Neural cell (in vitro differentiated cells): Measurements from ENCODE around the gene TSEN15. TPM values are rescaled to one million over a fixed set of nuclear protein-coding genes. Genes with fewer than 3 reads are reported as not detected.
A peak's percentile ranks its signal among the peaks of the same experiment; 100 is the strongest.

Source experiments
- H2AFZ ChIP-seq: fragments of 200-600, 300-800 bp; sonication (generic), shearing (Covaris generic); 2 replicates; pipeline ENCODE4 v1.6.0; 2014; ENCODE audit warnings: low read depth, mild to moderate bottlenecking, antibody characterized with exemption, low read length, moderate library complexity
- H3F3A ChIP-seq: fragments of 200-600 bp; shearing (Covaris generic); 2 replicates; pipeline ENCODE4 v1.6.1; 2016; ENCODE audit warnings: mild to moderate bottlenecking, moderate library complexity, mixed read lengths, antibody characterized with exemption, low read length; ENCODE audit not compliant: insufficient read depth, poor library complexity, severe bottlenecking
- H3K27ac ChIP-seq: fragments of 200-600, 300-800 bp; sonication (generic), shearing (Covaris generic); 2 replicates; pipeline ENCODE4 v1.5.1; 2014; ENCODE audit warnings: mild to moderate bottlenecking, low read length, moderate library complexity
- H3K27me3 ChIP-seq: fragments of 300-800, 200-600 bp; sonication (generic), shearing (Covaris generic); 2 replicates; pipeline ENCODE4 v1.6.0; 2014; ENCODE audit warnings: mild to moderate bottlenecking, low read depth, low read length, moderate library complexity; ENCODE audit not compliant: insufficient read depth
- H3K36me3 ChIP-seq: fragments of 300-800, 200-600 bp; sonication (generic), shearing (Covaris generic); 2 replicates; pipeline ENCODE4 v1.5.1; 2014; ENCODE audit warnings: mild to moderate bottlenecking, antibody characterized with exemption, low read length, moderate library complexity; ENCODE audit not compliant: insufficient read depth
- H3K4me2 ChIP-seq: fragments of 300-800, 200-600 bp; sonication (generic), shearing (Covaris generic); 2 replicates; pipeline ENCODE4 v1.6.0; 2014; ENCODE audit warnings: mild to moderate bottlenecking, low read length
- H3K4me3 ChIP-seq: fragments of 300-800, 200-600 bp; sonication (generic), shearing (Covaris generic); 2 replicates; pipeline ENCODE4 v1.5.1; 2014; ENCODE audit warnings: mild to moderate bottlenecking, low read length, moderate library complexity
- H3K79me2 ChIP-seq: fragments of 200-600 bp; shearing (Covaris generic); replicated peaks from 2 replicates; pipeline ENCODE4 v1.6.0; 2014; ENCODE audit warnings: mild to moderate bottlenecking, low read length, moderate library complexity; ENCODE audit not compliant: insufficient read depth
- H3K9ac ChIP-seq: fragments of 300-800, 200-600 bp; sonication (generic), shearing (Covaris generic); 2 replicates; pipeline ENCODE4 v1.6.1; 2016; ENCODE audit warnings: mild to moderate bottlenecking, low read length, mixed read lengths
- H3K9me2 ChIP-seq: fragments of 200-600 bp; shearing (Covaris generic); 2 replicates; pipeline ENCODE4 v1.6.1; 2016; ENCODE audit warnings: mild to moderate bottlenecking, low read length, mixed read lengths; ENCODE audit not compliant: insufficient read depth
- H3K9me3 ChIP-seq: fragments of 200-600, 300-800 bp; sonication (generic), shearing (Covaris generic); 2 replicates; pipeline ENCODE4 v1.6.1; 2016; ENCODE audit warnings: mild to moderate bottlenecking, mixed run types, low read length, moderate library complexity, mixed read lengths
- H4K20me1 ChIP-seq: fragments of 200-600 bp; shearing (Covaris generic); 2 replicates; pipeline ENCODE4 v1.6.1; 2016; ENCODE audit warnings: mild to moderate bottlenecking, mixed run types; ENCODE audit not compliant: insufficient read depth
- EP300 ChIP-seq: fragments of 450-650 bp; conservative IDR thresholded peaks from 2 replicates; pipeline ENCODE4 v1.6.1; 2014; ENCODE audit warnings: antibody characterized with exemption, mild to moderate bottlenecking, moderate library complexity; ENCODE audit not compliant: poor library complexity, severe bottlenecking
- EZH2 ChIP-seq: fragments of 200-600, 300-800 bp; shearing (Covaris generic), sonication (generic); IDR thresholded peaks from 2 replicates; pipeline ENCODE4 v1.6.1; 2014; ENCODE audit warnings: antibody characterized with exemption, low read length, borderline replicate concordance, mild to moderate bottlenecking; ENCODE audit not compliant: insufficient read depth, poor library complexity, severe bottlenecking
- MXI1 ChIP-seq: fragments of 450-650 bp; conservative IDR thresholded peaks from 2 replicates; pipeline ENCODE4 v1.6.1; 2014; ENCODE audit warnings: antibody characterized with exemption, mild to moderate bottlenecking; ENCODE audit not compliant: poor library complexity, severe bottlenecking
- POLR2AphosphoS5 ChIP-seq: IDR thresholded peaks from 2 replicates; pipeline ENCODE4 v1.6.1; 2012
- RAD21 ChIP-seq: fragments of 450-650 bp; conservative IDR thresholded peaks from 2 replicates; pipeline ENCODE4 v1.6.1; 2014; ENCODE audit warnings: antibody characterized with exemption, mild to moderate bottlenecking, moderate library complexity
- REST ChIP-seq: IDR thresholded peaks from 2 replicates; pipeline ENCODE4 v1.6.1; 2012; ENCODE audit warnings: borderline replicate concordance
- SMC3 ChIP-seq: fragments of 450-650 bp; conservative IDR thresholded peaks from 2 replicates; pipeline ENCODE4 v1.6.1; 2014; ENCODE audit warnings: antibody characterized with exemption, mild to moderate bottlenecking, moderate library complexity; ENCODE audit not compliant: poor library complexity
- TAF1 ChIP-seq: IDR thresholded peaks from 2 replicates; pipeline ENCODE4 v1.6.1; 2012; ENCODE audit warnings: low read depth
- polyA plus RNA-seq: library from polyadenylated mRNA; depleted of rRNA; stranded (reverse); fragments of >200 nt; gene quantifications from 2 replicates; pipeline ENCODE4 v1.2.3, GENCODE V29; 2014
- TF ChIP-seq, protein P1 (sequence below): fragments of 450-650 bp; IDR thresholded peaks from 2 replicates; pipeline ENCODE4 v1.5.1; 2014; ENCODE audit warnings: antibody characterized with exemption, mild to moderate bottlenecking, moderate library complexity; ENCODE audit not compliant: poor library complexity, severe bottlenecking

The TSEN15 gene
- polyA plus RNA-seq, 1 donor from 2014 or later = 56.9 TPM

- H3K4me3 ChIP-seq = no peak overlapping the region
- H3K79me2 ChIP-seq = no peaks in the 10 kb centered on the region
- H3K9me3 ChIP-seq = no peaks in the 10 kb centered on the region
- no peaks in the 10 kb centered on the region for H3K27me3 ChIP-seq
- no peaks in the 10 kb centered on the region for H4K20me1 ChIP-seq
- H3K9ac ChIP-seq = no peak overlapping the region
- no peak overlapping the region for H2AFZ ChIP-seq
- H3K9me2 ChIP-seq = no peaks in the 10 kb centered on the region
- H3F3A ChIP-seq = no peaks in the 10 kb centered on the region
- TF ChIP-seq RAD21 = no peak
- no peak for TF ChIP-seq TAF1
- TF ChIP-seq, protein P1, sequence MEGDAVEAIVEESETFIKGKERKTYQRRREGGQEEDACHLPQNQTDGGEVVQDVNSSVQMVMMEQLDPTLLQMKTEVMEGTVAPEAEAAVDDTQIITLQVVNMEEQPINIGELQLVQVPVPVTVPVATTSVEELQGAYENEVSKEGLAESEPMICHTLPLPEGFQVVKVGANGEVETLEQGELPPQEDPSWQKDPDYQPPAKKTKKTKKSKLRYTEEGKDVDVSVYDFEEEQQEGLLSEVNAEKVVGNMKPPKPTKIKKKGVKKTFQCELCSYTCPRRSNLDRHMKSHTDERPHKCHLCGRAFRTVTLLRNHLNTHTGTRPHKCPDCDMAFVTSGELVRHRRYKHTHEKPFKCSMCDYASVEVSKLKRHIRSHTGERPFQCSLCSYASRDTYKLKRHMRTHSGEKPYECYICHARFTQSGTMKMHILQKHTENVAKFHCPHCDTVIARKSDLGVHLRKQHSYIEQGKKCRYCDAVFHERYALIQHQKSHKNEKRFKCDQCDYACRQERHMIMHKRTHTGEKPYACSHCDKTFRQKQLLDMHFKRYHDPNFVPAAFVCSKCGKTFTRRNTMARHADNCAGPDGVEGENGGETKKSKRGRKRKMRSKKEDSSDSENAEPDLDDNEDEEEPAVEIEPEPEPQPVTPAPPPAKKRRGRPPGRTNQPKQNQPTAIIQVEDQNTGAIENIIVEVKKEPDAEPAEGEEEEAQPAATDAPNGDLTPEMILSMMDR = peak; percentile 11
- no peak for TF ChIP-seq MXI1
- no peak for TF ChIP-seq SMC3
- no peak for TF ChIP-seq EP300
- no peak for TF ChIP-seq REST
- TF ChIP-seq EZH2 = no peak
- peak; percentile 24 for TF ChIP-seq POLR2AphosphoS5
- no peak overlapping the region for H3K4me2 ChIP-seq
- no peaks in the 10 kb centered on the region for H3K36me3 ChIP-seq
- H3K27ac ChIP-seq = no peak overlapping the region
Measured at GRCh38 chr1:184010788-184011187, 40.7 kb upstream of the TSEN15 start.

DNA sequence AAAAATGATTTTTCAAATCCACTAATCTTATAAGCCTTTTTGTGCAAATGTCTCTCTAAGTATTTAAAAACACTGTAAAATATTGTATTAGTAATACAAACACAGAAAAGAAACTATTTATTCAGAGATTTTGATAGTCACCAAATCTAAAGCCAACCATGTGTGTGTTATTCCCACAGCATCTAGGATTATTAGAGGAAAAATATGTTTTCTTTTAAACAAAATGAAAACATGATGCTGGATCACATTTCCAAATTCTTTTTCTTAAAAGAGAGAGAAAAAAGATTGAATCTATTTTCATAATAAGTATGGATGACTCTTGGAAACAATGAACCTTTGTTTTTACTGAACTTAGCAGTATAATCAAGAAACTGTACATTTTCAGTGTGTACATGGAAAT, 39.3 kb upstream of the TSEN15 start:
- H3K27ac ChIP-seq = no peak overlapping the region
- H3K9ac ChIP-seq = no peak overlapping the region
- no peaks in the 10 kb centered on the region for H3K27me3 ChIP-seq
- H3K36me3 ChIP-seq = no peaks in the 10 kb centered on the region
- no peaks in the 10 kb centered on the region for H3K9me2 ChIP-seq
- no peaks in the 10 kb centered on the region for H3K79me2 ChIP-seq
- H3K9me3 ChIP-seq = no peaks in the 10 kb centered on the region
- H4K20me1 ChIP-seq = no peaks in the 10 kb centered on the region
- H3K4me3 ChIP-seq = no peak overlapping the region
- no peaks in the 10 kb centered on the region for H3F3A ChIP-seq
- TF ChIP-seq TAF1 (no peak), RAD21 (no peak), POLR2AphosphoS5 (no peak), EP300 (no peak), EZH2 (no peak), REST (no peak), SMC3 (no peak), MXI1 (no peak)
- TF ChIP-seq, protein P1 = no peak
- no peak overlapping the region for H3K4me2 ChIP-seq
- H2AFZ ChIP-seq = no peak overlapping the region
